Measurements from ENCODE around the gene RASSF6.

The RASSF6 gene

GRCh38 chr4:73614311-73614867 lies 5.8 kb downstream of the RASSF6 start:
- no peak for TF ChIP-seq CTCF (conservative IDR thresholded peaks at IDR 0.05; ENCODE audit: control insufficient read depth, insufficient read depth, low read depth, low read length)
- no peak for DNase-seq (ENCODE audit: low read depth)
- no peak overlapping the region for H3K4me3 ChIP-seq (ENCODE audit: control insufficient read depth, low read depth, low read length)

GRCh38 chr4:73613130-73613529 lies 7.1 kb downstream of the RASSF6 start:
- TF ChIP-seq CTCF (conservative IDR thresholded peaks at IDR 0.05; ENCODE audit: control insufficient read depth, insufficient read depth, low read depth, low read length): no peak
- H3K4me3 ChIP-seq (ENCODE audit: control insufficient read depth, low read depth, low read length): no peak overlapping the region
- no peak for DNase-seq (ENCODE audit: low read depth)

- DNase-seq (ENCODE audit: low read depth): peak; percentile 33
- no peak overlapping the region for H3K4me3 ChIP-seq (ENCODE audit: control insufficient read depth, low read depth, low read length)
- TF ChIP-seq CTCF (conservative IDR thresholded peaks at IDR 0.05; ENCODE audit: control insufficient read depth, insufficient read depth, low read depth, low read length): no peak
Measured at GRCh38 chr4:73612032-73612431, 8.2 kb downstream of the RASSF6 start.

- no peak for TF ChIP-seq CTCF (conservative IDR thresholded peaks at IDR 0.05; ENCODE audit: control insufficient read depth, insufficient read depth, low read depth, low read length)
- DNase-seq (ENCODE audit: low read depth): peak; percentile 87
Measured at GRCh38 chr4:73609706-73610105, 10.5 kb downstream of the RASSF6 start.

GRCh38 chr4:73608689-73609594 lies 11.3 kb downstream of the RASSF6 start:
- no peak overlapping the region for H3K4me3 ChIP-seq (ENCODE audit: control insufficient read depth, low read depth, low read length)
- TF ChIP-seq CTCF (conservative IDR thresholded peaks at IDR 0.05; ENCODE audit: control insufficient read depth, insufficient read depth, low read depth, low read length): no peak
- DNase-seq (ENCODE audit: low read depth): peak; percentile 84

More at GRCh38 chr4:73609706-73610105, 10.5 kb downstream of the RASSF6 start:
- no peak overlapping the region for H3K4me3 ChIP-seq (ENCODE audit: control insufficient read depth, low read depth, low read length)

GRCh38 chr4:73607375-73608033 lies 12.7 kb downstream of the RASSF6 start:
- no peak overlapping the region for H3K4me3 ChIP-seq (ENCODE audit: control insufficient read depth, low read depth, low read length)
- peak; percentile 31 for DNase-seq (ENCODE audit: low read depth)
- TF ChIP-seq CTCF (conservative IDR thresholded peaks at IDR 0.05; ENCODE audit: control insufficient read depth, insufficient read depth, low read depth, low read length): no peak

All from fibroblast of mammary gland (primary cell).